Stimulated activated naive B cell treated with anti-CD40 and anti-IgM and Interleukin-4, amounts not matched to agents 10 μg/mL and 1 μg/mL and 100 μg/mL, for 72 hours (primary cell): ENCODE results near the gene UNC13A.

Experiments
- ATAC-seq, 2 donors: fragments of 150-1000 bp; cut with Tn5 transposase; replicated peaks; 2 replicates each; pipeline ENCODE4 v1.10.0; 2021; ENCODE audit warnings: moderate library complexity in 1 of 2
- DNase-seq: peaks from one replicate; pipeline ENCODE4 v3.0.0; 2021
- H3K27ac Mint-ChIP-seq: one replicate; pipeline ENCODE4 v1.8.0; 2022; ENCODE audit warnings: mild to moderate bottlenecking, mixed read lengths
- H3K27me3 Mint-ChIP-seq, 2 donors: one replicate each; pipeline ENCODE4 v1.8.0; 2022; ENCODE audit warnings: mixed read lengths in 2 of 2
- H3K36me3 Mint-ChIP-seq, 2 donors: one replicate each; pipeline ENCODE4 v1.8.0; 2022; ENCODE audit warnings: mixed read lengths in 2 of 2, mild to moderate bottlenecking in 1 of 2
- H3K4me1 Mint-ChIP-seq, 2 donors: one replicate each; pipeline ENCODE4 v1.8.0; 2022; ENCODE audit warnings: mixed read lengths in 2 of 2, mild to moderate bottlenecking in 1 of 2
- H3K4me3 Mint-ChIP-seq, 2 donors: one replicate each; pipeline ENCODE4 v1.8.0; 2022; ENCODE audit warnings: mild to moderate bottlenecking in 2 of 2, mixed read lengths in 2 of 2, moderate library complexity in 1 of 2
- H3K9me3 Mint-ChIP-seq, 2 donors: one replicate each; pipeline ENCODE4 v1.8.0; 2022; ENCODE audit warnings: mixed read lengths in 2 of 2, mild to moderate bottlenecking in 1 of 2

UNC13A gene

GRCh38 chr19:17669419-17669818 lies 18.7 kb downstream of the UNC13A start:
- Mint-ChIP-seq H3K4me1 (no peaks in the 10 kb centered on the region), H3K4me3 (no peak overlapping the region), H3K27ac (no peak overlapping the region), H3K36me3 (peaks cover 8 to 13% of the 10 kb centered on the region in 2 donors), H3K27me3 (peaks cover 20 to 32% of the 10 kb centered on the region in 2 donors), H3K9me3 (peaks cover 13 to 17% of the 10 kb centered on the region in 2 donors)
- DNase-seq (no peak), ATAC-seq (no peak)

GRCh38 chr19:17665058-17665457 lies 23.1 kb downstream of the UNC13A start:
- Mint-ChIP-seq H3K27ac (no peak overlapping the region), H3K4me3 (no peak overlapping the region), H3K4me1 (no peaks in the 10 kb centered on the region), H3K36me3 (peaks cover 12 to 14% of the 10 kb centered on the region in 2 donors), H3K27me3 (peaks cover 32 to 44% of the 10 kb centered on the region in 2 donors), H3K9me3 (peaks cover 14 to 22% of the 10 kb centered on the region in 2 donors)
- no peak for DNase-seq
- ATAC-seq = no peak

GRCh38 chr19:17659996-17660395 lies 28.2 kb downstream of the UNC13A start:
- ATAC-seq = no peak
- Mint-ChIP-seq H3K4me1 (peaks cover 2 to 8% of the 10 kb centered on the region in 2 donors), H3K9me3 (peaks cover 11 to 13% of the 10 kb centered on the region in 2 donors), H3K27ac (no peak overlapping the region), H3K27me3 (peaks cover 50 to 58% of the 10 kb centered on the region in 2 donors), H3K36me3 (peaks cover 6 to 8% of the 10 kb centered on the region in 2 donors), H3K4me3 (no peak overlapping the region)
- DNase-seq = no peak

GRCh38 chr19:17658666-17659065 lies 29.5 kb downstream of the UNC13A start:
- Mint-ChIP-seq H3K4me3 (no peak overlapping the region), H3K36me3 (peaks cover 0 to 3% of the 10 kb centered on the region in 2 donors), H3K27ac (no peak overlapping the region), H3K9me3 (peaks cover 0 to 7% of the 10 kb centered on the region in 2 donors), H3K27me3 (peaks cover 52% of the 10 kb centered on the region in 2 donors), H3K4me1 (peaks cover 5 to 8% of the 10 kb centered on the region in 2 donors)
- ATAC-seq (no peak), DNase-seq (no peak)

- ATAC-seq = no peak
- Mint-ChIP-seq H3K27ac (no peak overlapping the region), H3K27me3 (peaks cover 47 to 48% of the 10 kb centered on the region in 2 donors), H3K4me1 (peaks cover 5 to 8% of the 10 kb centered on the region in 2 donors), H3K36me3 (peaks cover 0 to under 1% of the 10 kb centered on the region in 2 donors), H3K4me3 (no peak overlapping the region), H3K9me3 (peaks cover 0 to 4% of the 10 kb centered on the region in 2 donors)
- DNase-seq = no peak
Measured at GRCh38 chr19:17658240-17658639, 29.9 kb downstream of the UNC13A start.

GRCh38 chr19:17656970-17657369 lies 31.2 kb downstream of the UNC13A start:
- Mint-ChIP-seq H3K27ac (no peak overlapping the region), H3K36me3 (no peaks in the 10 kb centered on the region), H3K9me3 (peaks cover 0 to 4% of the 10 kb centered on the region in 2 donors), H3K4me1 (peaks cover 5 to 8% of the 10 kb centered on the region in 2 donors), H3K4me3 (no peak overlapping the region), H3K27me3 (peaks cover 49 to 53% of the 10 kb centered on the region in 2 donors)
- no peak for DNase-seq
- no peak for ATAC-seq

- peaks cover 0 to 4% of the 10 kb centered on the region in 2 donors for H3K9me3 Mint-ChIP-seq
- peaks cover 45% of the 10 kb centered on the region in 2 donors for H3K27me3 Mint-ChIP-seq
- DNase-seq (no peak), ATAC-seq (no peak)
- H3K36me3 Mint-ChIP-seq = no peaks in the 10 kb centered on the region
- H3K4me3 Mint-ChIP-seq = no peak overlapping the region
- H3K4me1 Mint-ChIP-seq = peaks cover 5 to 8% of the 10 kb centered on the region in 2 donors
- no peak overlapping the region for H3K27ac Mint-ChIP-seq
Measured at GRCh38 chr19:17655751-17656472, 32.2 kb downstream of the UNC13A start.

- H3K4me1 Mint-ChIP-seq = peaks cover 5 to 8% of the 10 kb centered on the region in 2 donors
- H3K27me3 Mint-ChIP-seq = peaks cover 45% of the 10 kb centered on the region in 2 donors
- peak in 1 of 2 donors; percentile 48 for ATAC-seq
- H3K36me3 Mint-ChIP-seq = no peaks in the 10 kb centered on the region
- H3K9me3 Mint-ChIP-seq = peaks cover 0 to 4% of the 10 kb centered on the region in 2 donors
- H3K27ac Mint-ChIP-seq = peak overlapping the region; percentile 10
- H3K4me3 Mint-ChIP-seq = no peak overlapping the region
- DNase-seq = no peak
Measured at GRCh38 chr19:17654993-17655392, 33.2 kb downstream of the UNC13A start.

- no peak overlapping the region for H3K4me3 Mint-ChIP-seq
- H3K27ac Mint-ChIP-seq = no peak overlapping the region
- H3K9me3 Mint-ChIP-seq = peaks cover 0 to 3% of the 10 kb centered on the region in 2 donors
- H3K36me3 Mint-ChIP-seq = no peaks in the 10 kb centered on the region
- ATAC-seq (no peak), DNase-seq (no peak)
- peaks cover 51 to 56% of the 10 kb centered on the region in 2 donors for H3K27me3 Mint-ChIP-seq
- peaks cover 5 to 8% of the 10 kb centered on the region in 2 donors for H3K4me1 Mint-ChIP-seq
Measured at GRCh38 chr19:17652627-17653026, 35.5 kb downstream of the UNC13A start.

GRCh38 chr19:17648786-17649185 lies 39.4 kb downstream of the UNC13A start:
- Mint-ChIP-seq H3K4me3 (no peak overlapping the region), H3K4me1 (no peaks in the 10 kb centered on the region), H3K27ac (no peak overlapping the region), H3K27me3 (peaks cover 41 to 58% of the 10 kb centered on the region in 2 donors), H3K9me3 (no peaks in the 10 kb centered on the region), H3K36me3 (no peaks in the 10 kb centered on the region)
- ATAC-seq = no peak
- DNase-seq = no peak

- Mint-ChIP-seq H3K4me1 (no peaks in the 10 kb centered on the region), H3K9me3 (no peaks in the 10 kb centered on the region), H3K27ac (no peak overlapping the region), H3K36me3 (no peaks in the 10 kb centered on the region), H3K4me3 (no peak overlapping the region), H3K27me3 (peaks cover 45 to 62% of the 10 kb centered on the region in 2 donors)
- ATAC-seq = no peak
- no peak for DNase-seq
Measured at GRCh38 chr19:17648097-17648660, 40.0 kb downstream of the UNC13A start.

- Mint-ChIP-seq H3K9me3 (no peaks in the 10 kb centered on the region), H3K4me1 (no peaks in the 10 kb centered on the region), H3K4me3 (no peak overlapping the region), H3K27me3 (peaks cover 38 to 57% of the 10 kb centered on the region in 2 donors), H3K36me3 (no peaks in the 10 kb centered on the region), H3K27ac (no peak overlapping the region)
- ATAC-seq (no peak), DNase-seq (no peak)
Measured at GRCh38 chr19:17647071-17648020, 40.8 kb downstream of the UNC13A start.

- ATAC-seq = no peak
- Mint-ChIP-seq H3K9me3 (no peaks in the 10 kb centered on the region), H3K36me3 (no peaks in the 10 kb centered on the region), H3K4me1 (no peaks in the 10 kb centered on the region), H3K27me3 (peaks cover 37 to 55% of the 10 kb centered on the region in 2 donors), H3K4me3 (no peak overlapping the region), H3K27ac (no peak overlapping the region)
- no peak for DNase-seq
Measured at GRCh38 chr19:17646441-17646840, 41.7 kb downstream of the UNC13A start.

- H3K36me3 Mint-ChIP-seq = no peaks in the 10 kb centered on the region
- no peak overlapping the region for H3K27ac Mint-ChIP-seq
- DNase-seq (no peak), ATAC-seq (no peak)
- peaks cover 37 to 56% of the 10 kb centered on the region in 2 donors for H3K27me3 Mint-ChIP-seq
- H3K9me3 Mint-ChIP-seq = no peaks in the 10 kb centered on the region
- H3K4me3 Mint-ChIP-seq = no peak overlapping the region
- H3K4me1 Mint-ChIP-seq = no peaks in the 10 kb centered on the region
Measured at GRCh38 chr19:17645339-17645963, 42.7 kb downstream of the UNC13A start.
